DMS153 (cell line): Measurements from ENCODE around the gene ABHD14A.

ENCODE experiments used
- DNase-seq: peaks from one replicate; lab custom pipeline; 2025; lab: John Stamatoyannopoulos, UW

The ABHD14A gene

DNA sequence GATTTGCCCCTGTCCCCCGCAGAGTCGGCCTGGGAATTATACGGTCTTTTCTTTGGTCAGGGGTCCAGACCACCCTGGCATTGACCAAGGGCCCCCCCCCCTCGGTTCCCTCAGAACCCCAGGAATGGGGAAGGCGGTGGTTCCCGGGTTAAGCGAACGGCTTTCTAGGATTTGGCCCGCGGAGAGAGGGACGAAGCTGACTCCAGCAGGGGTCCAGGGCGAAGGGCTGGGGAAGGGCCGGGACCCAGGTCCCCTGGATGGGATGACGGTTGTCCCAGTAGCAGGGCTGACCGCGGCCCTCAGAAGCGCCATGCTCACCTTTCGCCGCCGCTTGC is 33.4 kb upstream of the ABHD14A start:
- DNase-seq = no peak

DNA sequence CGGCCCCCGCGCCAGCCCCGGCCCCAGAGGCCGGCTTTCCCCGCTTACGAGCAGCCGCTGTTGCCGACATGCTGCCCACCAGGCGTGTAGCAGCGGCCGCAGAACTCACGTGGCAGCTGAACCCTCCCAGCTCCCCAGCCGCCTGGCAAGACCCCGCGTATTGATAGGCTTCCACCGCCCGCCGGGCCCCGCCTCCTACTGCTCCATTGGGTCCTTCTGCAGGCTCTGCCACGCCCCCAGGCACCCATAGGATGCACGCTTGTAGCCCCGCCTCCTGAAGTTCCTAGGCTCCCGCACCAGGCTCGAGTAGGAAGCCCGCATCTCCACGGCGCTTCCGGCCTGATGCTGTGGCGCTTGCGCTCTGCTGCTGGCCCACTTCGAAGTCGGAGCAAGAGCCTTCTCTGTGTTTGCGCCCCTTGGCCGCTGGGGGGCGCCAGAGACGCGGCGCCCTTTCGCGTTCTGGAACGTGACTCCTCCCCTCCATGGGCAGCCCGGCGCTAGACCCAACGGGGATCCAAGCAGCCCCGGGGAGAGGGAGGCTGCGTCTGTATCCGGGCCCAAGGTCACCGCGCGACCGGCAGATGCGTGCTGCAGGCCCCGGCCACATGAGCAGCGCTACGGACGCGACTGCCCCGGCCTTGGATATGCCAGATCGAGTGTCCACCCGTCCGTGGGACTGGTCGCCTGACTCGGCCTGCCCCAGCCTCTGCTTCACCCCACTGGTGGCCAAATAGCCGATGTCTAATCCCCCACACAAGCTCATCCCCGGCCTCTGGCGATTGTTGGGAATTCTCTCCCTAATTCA is 32.9 kb upstream of the ABHD14A start, which contains the start of the genes PARP3 and RRP9:
Gene PARP3 (plus strand): TSS at position 566 of the 805 bp plus-strand sequence. CDS start 993 bp downstream, outside the sequence.
Gene RRP9 (minus strand): TSS at position 107 of the 805 bp plus-strand sequence. CDS start 37 bp downstream, at position 70.
- peak; percentile 97 for DNase-seq

DNA sequence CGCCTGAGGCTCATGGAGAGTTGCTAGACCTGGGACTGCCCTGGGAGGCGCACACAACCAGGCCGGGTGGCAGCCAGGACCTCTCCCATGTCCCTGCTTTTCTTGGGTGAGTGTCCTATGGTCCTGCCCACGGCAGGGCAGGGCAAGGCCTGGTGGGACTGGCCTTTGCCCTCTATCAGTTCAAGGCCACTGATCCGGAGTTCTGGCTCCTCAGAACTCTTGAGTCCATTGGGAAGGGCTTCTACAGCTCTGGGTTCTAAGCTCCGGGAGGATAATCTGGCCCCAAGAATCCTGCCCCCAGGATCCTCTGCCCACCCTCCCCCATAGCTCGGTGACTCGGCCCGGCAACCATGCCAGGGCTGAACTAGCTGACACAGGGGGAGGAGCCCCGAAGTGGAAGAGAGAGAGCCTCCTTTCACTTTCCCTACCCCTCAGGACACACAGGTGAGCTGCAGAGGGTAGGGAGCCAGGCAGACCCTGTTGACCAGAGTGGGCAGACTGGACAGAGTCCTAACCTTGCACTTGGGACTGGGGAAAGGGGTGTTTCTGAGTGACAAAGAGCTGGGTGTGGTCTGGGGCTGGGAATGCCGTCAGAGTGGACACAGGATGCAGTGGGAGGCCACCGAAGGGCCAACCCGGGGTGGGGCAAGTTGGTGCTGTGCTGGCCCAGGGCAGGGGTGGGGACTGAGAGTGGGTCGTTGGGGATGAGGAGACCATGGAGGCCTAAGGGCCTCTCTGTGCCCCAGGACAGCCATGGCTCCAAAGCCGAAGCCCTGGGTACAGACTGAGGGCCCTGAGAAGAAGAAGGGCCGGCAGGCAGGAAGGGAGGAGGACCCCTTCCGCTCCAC is 32.0 kb upstream of the ABHD14A start:
- DNase-seq = no peak

DNA sequence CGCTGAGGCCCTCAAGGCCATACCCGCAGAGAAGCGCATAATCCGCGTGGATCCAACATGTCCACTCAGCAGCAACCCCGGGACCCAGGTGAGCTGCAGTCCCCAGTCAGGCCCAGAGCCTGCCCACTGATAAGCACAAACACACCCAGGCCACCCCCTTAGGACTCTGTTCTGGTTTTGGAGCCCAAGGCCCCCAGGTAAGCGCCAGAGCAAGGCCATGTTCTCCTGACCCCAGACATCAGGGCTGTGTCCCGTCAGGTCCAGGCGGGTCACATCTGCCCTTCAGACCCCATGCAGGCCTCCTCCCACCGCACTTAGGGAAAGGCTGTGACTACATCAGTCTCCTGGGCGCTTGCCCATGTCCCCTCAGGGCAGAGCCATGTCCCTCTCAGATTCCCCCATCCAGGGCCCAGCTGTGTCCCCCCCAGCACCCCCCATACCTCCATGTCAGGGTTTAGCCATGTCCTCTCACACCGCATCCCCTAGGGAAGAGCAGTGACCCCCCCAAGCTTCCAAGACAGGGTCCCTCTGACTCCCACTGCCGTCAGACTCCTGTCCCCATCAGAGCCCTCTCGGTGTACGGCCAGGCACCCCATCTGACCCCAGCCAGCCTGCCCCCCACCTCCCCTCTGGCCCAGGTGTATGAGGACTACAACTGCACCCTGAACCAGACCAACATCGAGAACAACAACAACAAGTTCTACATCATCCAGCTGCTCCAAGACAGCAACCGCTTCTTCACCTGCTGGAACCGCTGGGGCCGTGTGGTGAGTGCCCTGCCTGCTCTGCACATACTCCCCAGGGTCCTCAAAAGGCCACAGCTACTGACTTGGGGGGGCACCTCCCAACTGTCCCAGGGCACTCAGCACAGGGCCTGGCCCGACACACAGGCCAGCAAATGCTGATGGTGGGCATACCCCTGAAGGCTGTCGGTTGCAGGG is 31.1 kb upstream of the ABHD14A start:
- DNase-seq = no peak

DNA sequence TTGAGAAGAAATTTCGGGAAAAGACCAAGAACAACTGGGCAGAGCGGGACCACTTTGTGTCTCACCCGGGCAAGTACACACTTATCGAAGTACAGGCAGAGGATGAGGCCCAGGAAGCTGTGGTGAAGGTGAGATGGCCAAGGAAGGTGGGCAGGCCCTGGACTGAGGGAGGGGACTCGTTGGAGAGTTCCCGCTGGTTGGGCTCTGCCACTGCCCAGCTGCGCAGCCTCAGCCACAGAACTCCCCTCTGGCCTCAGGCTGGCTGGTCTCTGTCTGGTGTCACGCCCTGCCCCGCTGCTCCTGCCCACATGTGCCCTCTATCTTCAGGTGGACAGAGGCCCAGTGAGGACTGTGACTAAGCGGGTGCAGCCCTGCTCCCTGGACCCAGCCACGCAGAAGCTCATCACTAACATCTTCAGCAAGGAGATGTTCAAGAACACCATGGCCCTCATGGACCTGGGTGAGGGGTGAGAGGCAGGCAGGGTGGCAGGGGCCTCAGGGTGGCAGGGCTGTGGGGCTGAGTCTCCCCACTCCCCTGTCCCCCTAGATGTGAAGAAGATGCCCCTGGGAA is 30.3 kb upstream of the ABHD14A start:
- no peak for DNase-seq

DNA sequence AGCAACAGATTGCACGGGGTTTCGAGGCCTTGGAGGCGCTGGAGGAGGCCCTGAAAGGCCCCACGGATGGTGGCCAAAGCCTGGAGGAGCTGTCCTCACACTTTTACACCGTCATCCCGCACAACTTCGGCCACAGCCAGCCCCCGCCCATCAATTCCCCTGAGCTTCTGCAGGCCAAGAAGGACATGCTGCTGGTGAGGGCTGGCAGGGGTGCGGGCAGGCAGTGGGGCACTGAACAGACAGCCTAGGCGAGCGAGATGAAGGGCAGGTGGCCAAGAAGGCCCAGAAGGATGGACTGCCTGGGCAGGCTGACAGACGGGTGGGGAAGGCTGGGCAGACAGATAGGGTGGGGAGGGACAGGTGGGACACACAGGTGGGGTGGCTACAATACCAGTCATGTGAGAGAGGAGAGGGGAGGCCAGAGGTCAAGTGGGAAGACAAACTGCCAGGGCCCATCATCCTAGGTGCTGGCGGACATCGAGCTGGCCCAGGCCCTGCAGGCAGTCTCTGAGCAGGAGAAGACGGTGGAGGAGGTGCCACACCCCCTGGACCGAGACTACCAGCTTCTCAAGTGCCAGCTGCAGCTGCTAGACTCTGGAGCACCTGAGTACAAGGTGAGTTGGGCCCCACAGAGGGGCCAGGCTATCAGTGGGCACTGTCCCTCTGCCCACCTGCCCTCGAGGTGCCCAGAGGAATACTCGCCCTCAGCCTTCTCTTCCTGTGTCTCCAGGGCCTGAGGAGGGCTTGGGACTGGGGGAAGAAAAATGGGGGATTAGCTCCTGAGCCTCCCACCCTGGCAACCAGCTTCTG is 29.6 kb upstream of the ABHD14A start:
- DNase-seq = no peak

DNA sequence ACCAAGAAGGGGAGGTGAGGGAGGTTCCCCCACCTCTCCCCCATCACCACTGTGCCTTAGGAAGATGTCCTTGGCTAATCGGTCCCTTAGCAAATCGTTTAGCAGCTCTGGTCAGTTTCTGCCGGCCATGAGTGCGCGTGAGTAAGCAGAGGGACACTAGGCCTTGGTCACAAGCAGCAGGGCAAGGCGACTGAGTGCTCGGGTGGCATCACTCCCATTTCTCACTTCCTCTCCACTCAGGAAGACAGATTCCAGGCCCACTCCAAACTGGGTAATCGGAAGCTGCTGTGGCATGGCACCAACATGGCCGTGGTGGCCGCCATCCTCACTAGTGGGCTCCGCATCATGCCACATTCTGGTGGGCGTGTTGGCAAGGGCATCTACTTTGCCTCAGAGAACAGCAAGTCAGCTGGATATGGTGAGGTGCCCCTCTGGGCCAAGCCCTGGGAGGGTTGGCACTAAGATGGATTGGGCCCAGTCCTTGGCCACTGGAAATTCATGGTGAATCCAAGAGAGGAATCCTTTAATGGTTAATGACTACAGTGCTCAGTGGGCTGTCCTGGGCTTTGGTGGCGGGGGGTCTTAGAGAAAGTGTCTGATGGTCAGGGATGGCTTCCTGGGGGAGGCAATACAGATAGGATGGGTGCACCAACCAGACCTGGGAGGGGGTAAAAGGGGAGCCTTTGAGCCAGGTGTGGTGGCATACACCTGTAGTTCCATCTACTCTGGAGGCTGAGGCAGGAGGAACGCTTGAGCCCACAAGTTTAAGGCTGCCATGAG is 28.7 kb upstream of the ABHD14A start:
- no peak for DNase-seq

DNA sequence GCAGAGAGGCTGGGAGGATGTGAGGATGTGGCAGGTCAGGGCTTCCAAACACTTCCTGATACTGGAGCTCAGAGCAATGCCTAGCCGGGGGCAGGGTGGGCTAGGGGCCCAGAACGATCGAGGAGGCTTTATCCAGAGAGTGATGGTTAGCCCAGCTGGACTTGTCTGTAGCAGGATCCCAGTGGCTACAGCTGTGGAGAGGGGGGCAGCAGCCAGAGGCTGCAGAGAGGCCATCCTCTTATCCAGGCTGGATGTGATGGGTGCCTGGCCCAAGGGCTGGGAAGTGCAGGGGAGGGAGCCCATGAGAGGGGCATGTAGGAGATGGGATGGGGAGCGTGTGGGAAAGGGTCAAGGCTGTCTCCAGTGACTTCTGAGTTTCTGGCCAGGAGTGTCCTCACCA is 28.1 kb upstream of the ABHD14A start:
- DNase-seq = no peak

DNA sequence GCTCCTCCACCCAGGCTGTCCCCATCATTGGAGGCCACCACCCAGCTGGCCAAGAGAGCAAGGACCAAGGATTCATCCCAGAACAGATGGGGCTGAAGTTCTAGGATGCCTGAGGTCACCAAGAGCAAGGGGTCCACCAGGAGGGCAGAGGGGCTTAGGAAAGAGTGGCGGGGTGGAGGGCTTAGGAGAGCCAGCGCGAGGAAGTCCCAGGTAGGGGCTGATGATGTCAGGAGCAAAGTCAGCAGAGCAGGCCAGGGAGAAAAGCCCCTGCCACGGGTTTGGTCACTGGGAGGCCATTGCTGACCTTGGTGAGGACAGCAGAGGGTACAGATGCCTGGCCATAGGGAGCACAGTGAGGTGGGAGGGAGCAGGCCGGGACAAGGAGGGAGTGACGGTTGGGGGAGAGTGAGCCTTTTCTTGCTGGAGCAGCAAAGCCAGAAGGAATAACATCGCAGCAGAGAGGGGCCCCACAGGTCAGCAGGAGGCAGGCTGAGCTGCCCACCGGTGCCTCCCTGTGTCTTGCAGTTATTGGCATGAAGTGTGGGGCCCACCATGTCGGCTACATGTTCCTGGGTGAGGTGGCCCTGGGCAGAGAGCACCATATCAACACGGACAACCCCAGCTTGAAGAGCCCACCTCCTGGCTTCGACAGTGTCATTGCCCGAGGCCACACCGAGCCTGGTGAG is 27.5 kb upstream of the ABHD14A start:
- no peak for DNase-seq

DNA sequence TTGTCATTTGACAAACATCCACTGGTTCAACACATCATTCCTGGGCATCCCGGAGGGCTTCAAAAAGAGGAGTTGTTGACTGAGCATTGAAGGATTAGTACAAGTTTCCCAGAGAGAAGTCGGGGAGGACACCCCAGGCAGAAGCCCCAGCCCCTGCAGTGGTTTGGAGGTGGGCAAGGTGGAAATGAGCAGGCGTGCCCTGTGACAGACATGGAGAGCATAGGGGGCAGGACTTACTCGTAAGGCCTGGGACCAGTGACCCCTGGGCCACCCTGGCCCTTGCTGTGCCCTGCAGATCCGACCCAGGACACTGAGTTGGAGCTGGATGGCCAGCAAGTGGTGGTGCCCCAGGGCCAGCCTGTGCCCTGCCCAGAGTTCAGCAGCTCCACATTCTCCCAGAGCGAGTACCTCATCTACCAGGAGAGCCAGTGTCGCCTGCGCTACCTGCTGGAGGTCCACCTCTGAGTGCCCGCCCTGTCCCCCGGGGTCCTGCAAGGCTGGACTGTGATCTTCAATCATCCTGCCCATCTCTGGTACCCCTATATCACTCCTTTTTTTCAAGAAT is 26.8 kb upstream of the ABHD14A start:
- no peak for DNase-seq

DNA sequence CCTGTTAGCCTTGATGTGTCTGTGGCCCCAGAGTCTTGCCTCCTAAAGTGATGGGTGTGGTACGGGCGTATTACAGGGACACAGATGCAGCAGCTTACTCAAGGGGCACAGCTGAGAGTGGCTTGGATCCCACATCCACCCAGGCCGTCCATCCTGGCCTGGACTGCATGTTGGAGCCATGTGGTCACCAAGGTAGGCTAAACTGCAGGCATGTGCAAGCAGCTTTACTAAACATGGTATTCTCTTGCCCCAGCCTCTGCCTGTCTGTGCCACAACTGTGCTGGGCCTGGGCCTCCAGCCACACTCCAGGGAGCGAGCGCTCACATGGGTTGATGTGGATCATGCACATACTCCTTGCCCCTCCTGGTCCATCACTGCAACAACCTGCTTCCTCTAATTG is 25.7 kb upstream of the ABHD14A start:
- no peak for DNase-seq

DNA sequence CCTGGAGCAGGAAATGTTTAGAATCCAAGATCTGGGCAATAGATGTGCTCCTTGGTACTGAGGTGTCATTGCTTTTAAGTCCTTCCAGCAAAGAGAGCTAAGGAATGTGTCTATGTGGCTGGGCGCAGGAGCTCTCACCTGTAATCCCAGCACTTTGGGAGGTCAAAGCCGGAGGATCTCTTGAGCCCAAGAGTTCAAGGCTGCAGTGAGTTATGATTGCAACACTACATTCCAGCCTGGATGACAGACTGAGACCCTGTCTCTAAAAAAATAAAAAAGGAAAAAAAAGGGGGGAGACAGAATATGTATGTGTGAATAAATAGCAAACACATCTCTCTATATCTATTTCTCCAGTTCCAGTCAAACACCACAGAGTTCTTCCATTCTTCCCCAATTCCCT is 24.0 kb upstream of the ABHD14A start:
- DNase-seq = no peak

DNA sequence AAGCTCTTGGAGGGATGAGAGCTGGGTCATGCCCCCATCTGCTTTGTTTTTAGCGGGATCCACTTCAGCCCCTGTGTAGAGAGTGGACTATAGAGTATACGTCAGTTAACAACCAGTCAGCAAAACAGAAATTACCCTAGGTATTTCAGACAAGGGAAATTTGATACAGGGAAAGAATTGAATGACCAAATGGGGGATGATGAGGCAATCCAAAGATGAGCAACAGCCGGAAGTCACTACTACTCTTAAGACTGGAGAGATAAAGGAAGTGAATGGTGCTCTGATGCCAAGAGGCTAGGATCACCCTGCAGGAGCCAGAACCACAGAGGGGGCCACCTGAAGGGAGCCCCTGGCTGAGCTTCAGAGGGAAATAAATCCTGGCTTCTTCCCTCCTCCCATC is 21.4 kb upstream of the ABHD14A start:
- no peak for DNase-seq

DNA sequence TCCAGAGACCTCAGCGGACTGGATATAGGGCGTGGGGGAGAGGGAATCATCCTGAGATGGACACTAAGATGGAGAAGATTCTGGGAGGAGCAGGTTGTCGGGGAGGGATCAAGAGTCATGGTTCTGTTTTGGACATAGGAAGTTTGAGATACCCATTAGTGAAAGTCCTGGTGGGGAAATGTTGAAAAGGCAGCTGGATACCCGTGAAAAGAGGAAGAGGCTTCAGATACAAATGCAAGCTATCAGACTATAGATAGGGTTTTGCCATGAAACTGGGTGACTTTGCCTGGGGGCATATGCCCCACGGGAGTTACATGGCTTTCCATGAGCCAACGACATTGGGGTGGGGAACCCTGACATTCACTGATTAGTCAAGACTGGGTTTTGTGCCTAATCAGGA is 20.8 kb upstream of the ABHD14A start:
- DNase-seq = no peak

DNA sequence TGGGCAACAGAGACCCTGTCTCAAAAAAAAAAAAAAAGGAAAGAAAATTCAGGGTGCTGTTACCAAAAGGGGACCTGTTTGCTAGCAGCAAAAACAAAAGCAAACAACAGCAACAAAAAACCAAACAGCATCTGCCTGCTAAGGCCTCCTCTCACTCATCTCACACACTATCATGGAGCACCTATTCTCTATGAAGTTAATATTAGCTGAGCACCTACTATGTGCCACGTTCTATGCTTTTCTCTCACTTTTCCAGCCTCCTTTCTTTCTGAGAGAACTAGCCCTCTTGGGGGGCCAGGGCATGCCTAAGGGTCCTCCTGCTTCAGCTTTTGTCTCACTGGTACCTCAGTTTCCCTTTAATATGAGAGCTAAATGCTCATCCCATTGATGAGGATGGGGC is 20.2 kb upstream of the ABHD14A start:
- DNase-seq = no peak

DNA sequence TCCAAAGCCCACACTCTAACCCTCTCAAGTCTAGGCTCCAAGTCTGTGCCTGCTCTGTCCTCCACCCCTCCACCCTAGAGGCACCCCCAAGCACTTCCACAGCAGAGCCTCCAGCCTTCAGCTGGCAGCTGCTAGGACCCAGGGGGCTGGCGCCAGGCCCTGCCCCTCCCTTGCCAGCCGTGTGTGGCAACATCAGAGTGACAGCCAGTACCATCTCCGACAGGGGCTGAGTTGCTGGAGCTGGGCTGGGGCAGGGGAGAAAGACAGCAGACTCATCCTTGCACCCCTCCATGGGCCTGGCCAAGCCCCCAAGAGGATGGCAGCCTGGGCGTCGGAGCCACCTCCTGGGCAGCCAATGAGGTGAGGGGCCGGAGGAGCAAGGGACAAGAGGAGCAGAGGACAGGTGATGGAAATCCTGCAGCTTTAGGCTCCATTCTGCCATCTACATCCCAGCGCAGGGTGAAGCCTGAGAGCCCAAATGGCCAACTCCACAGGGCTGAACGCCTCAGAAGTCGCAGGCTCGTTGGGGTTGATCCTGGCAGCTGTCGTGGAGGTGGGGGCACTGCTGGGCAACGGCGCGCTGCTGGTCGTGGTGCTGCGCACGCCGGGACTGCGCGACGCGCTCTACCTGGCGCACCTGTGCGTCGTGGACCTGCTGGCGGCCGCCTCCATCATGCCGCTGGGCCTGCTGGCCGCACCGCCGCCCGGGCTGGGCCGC is 19.5 kb upstream of the ABHD14A start, which contains the start of gene GPR62:
Gene GPR62 (plus strand): TSS at position 207 of the 718 bp plus-strand sequence. CDS start 272 bp downstream, at position 479.
- DNase-seq = no peak

DNA sequence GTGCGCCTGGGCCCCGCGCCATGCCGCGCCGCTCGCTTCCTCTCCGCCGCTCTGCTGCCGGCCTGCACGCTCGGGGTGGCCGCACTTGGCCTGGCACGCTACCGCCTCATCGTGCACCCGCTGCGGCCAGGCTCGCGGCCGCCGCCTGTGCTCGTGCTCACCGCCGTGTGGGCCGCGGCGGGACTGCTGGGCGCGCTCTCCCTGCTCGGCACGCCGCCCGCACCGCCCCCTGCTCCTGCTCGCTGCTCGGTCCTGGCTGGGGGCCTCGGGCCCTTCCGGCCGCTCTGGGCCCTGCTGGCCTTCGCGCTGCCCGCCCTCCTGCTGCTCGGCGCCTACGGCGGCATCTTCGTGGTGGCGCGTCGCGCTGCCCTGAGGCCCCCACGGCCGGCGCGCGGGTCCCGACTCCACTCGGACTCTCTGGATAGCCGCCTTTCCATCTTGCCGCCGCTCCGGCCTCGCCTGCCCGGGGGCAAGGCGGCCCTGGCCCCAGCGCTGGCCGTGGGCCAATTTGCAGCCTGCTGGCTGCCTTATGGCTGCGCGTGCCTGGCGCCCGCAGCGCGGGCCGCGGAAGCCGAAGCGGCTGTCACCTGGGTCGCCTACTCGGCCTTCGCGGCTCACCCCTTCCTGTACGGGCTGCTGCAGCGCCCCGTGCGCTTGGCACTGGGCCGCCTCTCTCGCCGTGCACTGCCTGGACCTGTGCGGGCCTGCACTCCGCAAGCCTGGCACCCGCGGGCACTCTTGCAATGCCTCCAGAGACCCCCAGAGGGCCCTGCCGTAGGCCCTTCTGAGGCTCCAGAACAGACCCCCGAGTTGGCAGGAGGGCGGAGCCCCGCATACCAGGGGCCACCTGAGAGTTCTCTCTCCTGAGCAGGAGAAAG is 18.7 kb upstream of the ABHD14A start:
- no peak for DNase-seq
